GM20431 (cell line): ENCODE data around the gene ELN.
"Not testable (repeated sequence)": the region's sequence is repeated elsewhere in the genome, so short reads cannot be mapped to it uniquely, and the experiment has no call there.

Experiments used
- in situ Hi-C: fragments of 300-500 bp; cut with MseI, MboI; formaldehyde crosslinking; loops from one replicate; pipeline ENCODE4 v1.15.0; 2020; ENCODE audit warnings: low sequenced_read_pairs; ENCODE audit not compliant: unreplicated experiment

Gene ELN

DNA sequence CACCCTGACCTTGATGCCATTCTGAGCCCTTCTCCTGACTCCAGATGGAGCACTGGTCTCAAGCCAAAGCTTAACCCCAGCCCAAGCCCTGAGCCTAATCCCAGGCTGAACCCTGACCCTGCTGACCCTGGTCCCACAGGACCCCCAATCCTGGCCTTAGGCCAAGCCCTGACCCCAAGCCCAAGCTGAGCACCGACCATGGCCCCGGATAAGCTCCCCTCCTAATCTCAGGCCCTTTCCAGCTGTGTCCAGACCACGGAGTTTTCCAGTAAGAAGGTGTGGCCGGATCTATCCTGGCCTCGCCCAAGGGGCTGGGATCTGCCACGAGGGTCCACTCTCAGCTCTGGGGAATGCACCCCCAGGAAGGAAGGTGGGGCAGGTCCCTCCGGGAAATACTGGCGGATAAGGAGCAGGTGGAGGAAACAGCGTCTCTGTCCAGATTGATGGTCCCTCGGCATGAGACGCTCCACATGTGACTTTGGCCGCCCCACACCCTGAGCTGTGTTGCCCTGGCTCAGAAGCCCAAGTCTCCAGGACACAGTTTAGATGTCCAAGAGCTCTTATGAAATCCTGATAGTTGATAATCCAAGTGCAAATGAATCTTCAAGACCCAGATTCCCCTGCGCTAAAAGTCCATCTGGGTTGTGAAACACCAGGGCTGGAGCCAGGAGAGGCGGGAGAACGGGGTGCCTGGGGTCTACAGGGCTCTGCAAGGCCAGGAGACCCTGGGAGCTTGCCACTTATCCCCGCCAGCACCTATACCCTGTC is 10.4 kb downstream of the ELN start:
- in situ Hi-C loops = no loop called here

DNA sequence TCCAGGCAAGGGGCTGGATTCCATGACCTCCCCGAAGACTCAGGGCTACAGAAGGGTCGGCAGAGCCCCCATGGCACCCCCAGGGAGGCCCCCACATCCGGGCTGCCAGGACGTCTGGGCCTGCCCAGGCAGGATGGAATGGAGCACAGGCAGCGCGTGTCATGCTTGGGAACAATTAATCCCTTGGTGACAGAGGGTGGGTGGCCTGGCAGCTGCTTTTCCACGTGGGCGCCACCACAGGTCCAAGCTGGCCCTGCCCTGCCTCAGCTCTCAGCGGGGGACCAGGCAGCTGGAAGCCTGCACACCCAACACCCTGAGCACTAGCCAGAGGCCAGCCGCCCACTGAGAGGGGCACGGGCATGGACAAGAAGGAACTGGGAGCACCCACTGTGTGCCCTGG is 11.4 kb downstream of the ELN start:
- in situ Hi-C loops = no loop called here

DNA sequence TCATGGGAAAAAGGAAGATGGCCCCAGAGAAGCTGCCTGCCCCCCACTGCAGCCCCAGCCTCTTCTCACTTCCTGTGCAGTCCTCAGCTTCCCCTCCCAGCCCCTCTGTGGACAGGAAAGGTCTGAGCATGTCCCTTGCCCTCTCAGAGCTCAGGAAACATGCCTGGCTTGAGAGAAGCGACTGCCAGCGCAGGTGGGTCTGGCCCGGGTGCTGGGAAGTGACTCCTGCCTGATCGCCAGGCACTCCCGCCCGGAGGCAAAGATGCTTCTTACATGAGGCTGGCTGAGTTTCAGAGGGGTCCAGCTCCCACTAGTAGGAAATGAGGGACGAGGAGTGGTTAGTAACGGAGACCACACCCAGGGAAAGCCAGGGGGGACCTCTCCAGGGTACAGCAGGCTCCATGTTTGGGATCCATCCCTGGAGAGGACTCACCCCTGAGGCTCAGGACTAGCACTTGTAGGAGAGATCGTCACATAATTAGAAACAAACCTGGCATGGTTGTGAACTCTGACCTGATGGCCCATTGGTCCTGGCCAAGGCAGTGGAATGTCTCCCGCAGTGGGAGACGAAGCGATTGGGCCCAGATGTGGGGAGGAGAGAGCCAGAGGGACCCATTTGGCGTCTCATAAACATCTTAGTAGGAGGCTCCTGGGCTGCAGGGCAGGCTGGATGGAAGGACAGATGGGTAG is 12.3 kb downstream of the ELN start:
- in situ Hi-C loops = no loop called here

DNA sequence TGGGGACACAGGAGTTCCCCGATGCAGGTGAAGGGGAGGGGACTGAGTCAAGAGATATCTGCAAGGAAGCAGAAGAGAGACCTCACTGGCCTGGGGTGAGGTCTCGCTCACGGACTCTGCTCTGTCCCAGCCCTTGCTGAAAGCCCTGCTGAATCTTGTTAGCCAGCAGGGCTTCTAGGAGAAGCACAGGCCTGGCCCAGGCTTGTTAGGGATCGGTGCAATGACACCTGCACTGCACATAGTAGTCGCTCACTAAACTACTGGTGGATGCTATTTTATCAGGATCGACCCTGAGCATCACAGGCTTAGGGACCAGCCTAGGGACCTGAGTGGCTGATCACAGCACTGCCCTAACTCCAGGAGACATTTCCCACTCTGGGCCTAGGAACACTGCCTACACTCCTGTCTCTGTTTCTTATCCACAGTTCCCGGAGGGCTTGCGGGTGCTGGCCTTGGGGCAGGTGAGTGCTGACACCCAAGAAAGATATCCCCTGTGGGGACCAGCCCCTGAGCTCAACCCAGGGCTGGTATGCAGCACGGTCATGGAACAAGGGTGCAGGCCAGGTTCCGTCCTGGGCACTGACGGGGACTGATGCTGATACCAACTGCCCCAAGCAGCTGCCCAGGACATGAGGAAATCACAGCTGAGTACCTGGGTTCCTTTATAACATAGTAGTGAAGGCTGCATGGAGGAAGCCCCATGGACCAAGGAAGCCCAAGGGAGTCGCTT is 13.0 kb downstream of the ELN start:
- in situ Hi-C loops = no loop called here

DNA sequence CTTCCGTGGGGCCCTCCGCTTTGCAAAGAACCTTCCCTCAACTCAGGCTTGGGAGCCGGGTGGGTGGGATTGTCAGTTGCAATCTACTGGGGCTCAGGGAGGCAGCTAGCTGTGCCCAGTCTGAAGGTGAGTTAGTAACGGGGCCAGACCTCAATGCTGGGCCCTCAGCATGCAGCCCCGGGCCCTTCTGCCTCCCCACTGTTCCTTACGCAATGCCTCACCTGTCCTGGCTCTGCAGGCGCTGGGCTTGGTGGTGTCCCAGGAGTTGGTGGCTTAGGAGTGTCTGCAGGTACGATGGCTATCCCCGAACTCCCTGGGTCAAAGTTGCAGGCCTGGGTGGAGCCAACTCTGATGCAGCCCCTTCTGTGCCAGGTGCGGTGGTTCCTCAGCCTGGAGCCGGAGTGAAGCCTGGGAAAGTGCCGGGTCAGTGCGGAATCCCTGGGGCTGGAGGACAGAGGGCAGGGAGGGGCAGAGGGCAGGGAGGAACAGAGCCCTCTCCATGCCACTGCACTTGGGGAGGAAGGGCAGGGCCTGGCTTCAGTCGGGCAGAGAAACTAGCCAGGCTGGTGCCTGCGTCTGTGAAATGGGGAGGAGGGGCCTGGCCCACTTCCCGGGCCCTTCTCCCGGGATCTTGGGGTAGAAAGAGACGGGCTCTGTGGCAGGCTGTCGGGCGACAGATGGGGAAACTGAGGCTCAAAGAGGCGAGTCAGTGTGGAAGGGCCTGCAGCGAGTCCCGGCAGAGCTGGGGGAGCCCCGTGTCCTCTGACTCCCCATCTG is 15.0 kb downstream of the ELN start:
- in situ Hi-C loops = no loop called here

DNA sequence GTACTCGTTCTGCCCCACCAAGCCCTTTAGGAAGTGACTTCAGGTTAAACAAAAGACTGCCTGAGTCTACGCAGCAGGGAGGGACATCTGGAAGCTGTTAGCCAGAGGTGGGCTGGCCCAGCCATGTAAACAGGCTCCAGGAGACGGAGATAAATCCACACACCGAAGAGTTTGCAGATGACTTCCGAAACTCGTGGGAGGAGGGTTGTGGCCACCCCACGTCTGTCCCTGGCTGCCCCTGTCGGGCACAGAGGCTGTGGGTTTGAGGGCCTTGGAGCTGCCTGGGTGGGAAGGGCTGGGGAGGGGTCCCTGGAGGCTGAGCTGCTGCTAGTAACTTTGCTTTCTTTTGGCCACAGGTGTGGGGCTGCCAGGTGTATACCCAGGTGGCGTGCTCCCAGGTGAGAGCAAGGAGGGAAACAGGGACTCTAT is 15.6 kb downstream of the ELN start:
- in situ Hi-C loops = no loop called here

DNA sequence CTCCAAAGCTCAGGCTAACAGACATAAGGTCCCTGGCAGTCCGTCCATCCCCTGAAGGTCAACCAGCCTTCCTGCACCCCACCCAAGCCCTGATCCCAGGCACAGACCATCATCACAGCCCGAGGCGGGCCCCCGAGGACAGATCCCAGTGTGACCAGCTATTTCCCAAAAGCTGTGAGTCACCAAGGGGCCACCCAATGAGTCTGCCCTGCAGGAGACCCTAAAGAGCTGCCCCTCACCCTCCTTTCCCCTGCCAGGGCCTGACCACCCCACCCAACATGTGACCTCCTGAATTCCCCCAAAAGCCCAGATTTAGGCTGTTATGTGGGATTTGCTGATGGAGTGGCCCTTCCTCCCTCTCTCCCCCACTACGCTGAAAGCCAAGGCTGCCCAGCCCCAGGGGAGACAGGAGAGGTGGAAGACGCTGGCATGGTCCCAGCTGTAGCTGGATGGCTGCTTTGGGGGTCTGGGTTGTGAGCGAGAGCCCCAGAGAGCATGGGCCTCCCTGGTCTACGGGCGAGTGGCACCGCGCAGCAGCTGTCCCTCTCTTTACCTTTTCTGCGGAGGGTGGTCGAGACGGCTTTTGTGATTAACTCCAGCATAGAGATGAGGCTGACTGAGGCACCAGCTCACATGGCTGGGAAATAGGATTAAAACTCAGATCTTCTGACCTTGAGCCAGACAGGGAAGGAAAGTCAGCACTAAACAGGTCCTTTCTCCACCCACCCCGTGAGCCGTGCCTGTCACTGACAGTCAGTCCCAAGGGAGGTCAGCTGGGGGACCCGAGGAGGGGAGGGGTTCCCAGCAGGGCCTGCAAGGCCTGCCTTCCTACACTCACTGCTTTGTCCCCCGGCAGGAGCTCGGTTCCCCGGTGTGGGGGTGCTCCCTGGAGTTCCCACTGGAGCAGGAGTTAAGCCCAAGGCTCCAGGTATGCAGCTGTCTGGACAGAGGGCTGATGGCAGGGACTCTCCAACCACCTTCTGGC is 16.7 kb downstream of the ELN start:
- in situ Hi-C loops = no loop called here

DNA sequence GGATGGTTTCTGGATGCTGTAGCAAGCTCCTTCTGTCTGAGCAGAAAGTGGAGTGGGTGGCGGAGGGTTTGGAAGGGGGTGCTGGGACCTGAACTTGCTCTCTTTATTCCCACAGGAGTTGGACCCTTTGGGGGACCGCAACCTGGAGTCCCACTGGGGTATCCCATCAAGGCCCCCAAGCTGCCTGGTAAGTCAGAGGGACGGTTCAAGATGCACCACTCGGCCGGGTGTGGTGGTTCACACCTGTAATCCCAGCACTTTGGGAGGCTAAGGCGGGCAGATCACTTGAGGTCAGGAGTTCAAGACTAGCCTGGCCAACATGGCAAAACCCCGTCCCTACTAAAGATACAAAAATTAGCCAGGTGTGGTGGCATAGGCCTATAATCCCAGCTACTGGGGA is 18.6 kb downstream of the ELN start:
- in situ Hi-C loops = not testable (repeated sequence)

DNA sequence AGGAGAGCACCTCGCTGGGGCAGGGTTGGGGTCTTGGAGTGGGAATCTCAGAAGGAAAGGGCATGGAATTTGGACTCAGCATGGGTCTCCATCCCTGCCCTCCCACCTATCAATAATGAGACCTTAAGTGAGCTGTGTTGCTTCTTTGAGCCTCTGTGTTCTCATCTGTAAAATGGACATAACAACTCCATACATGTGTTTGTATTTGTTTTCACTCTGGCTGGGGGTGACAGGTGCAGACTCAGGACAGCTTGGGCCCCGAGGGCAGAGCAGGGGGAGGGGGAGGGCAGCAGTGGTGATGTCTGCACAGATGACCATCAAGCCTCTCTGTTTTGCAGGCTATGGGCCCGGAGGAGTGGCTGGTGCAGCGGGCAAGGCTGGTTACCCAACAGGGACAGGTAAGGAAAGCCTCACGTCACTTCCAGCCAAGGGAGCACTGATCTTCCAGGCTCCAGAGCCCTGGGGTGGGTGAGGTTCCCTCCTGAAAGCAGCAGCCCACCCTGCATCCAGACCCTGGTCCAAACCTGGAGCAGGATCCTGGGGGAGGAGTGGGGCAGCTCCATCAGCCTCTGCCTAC is 19.9 kb downstream of the ELN start:
- in situ Hi-C loops = no loop called here

DNA sequence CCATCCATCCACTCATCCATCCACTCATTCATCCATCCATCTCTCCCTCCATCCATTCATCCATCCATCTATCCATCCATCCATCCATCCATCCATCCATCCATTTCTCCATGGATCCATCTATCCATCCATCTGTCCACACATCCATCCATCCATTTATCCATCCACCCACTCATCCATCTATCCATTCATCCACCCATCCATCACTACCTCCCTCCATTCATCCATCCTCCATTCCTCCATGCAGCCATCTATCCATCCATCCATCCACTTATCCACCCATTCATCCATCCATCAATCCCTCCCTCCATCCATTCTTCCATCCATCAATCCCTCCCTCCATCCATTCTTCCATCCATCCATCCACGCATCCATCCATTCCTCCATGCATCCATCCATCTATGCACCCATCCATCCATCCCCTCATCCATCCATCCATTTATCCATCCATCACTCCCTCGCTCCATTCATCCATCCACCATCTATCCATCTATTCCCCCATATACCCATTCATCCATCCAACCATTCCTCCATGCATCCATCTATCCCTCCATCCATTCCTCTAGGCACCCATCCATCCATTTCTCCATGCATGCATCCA is 21.1 kb downstream of the ELN start:
- in situ Hi-C loops = no loop called here

DNA sequence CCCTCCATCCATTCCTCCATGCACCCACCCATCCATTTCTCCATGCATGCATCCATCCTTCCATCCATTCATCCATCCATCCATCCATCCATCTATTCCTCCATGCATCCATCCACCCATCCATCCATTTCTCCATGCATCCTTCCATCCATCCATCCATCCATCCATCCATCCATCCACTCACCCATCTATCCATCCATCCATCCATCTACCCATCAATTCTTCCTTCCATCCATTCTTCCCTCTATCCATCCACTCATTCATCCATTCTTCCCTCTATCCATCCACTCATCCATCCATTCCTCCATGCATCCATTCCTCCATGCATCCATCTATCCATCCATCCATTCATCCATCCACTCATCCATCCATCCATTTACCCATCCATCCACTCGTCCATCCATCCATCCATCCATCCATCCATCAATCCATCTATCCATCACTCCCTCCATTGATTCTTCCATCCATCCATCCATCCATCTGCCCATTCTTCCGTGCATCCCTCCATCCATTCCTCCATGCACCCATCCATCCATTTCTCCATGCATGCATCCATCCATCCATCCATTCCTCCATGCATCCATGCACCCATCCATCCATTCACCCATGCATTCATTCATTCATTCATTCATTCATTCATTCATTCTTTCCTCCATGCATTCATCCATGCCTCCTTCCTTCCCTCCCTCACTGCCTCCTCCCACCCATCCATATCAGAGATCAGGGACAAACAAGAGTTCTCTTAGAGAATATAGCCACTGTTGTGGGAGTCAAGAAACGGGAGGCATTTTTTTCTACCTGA is 22.2 kb downstream of the ELN start:
- in situ Hi-C loops = no loop called here

DNA sequence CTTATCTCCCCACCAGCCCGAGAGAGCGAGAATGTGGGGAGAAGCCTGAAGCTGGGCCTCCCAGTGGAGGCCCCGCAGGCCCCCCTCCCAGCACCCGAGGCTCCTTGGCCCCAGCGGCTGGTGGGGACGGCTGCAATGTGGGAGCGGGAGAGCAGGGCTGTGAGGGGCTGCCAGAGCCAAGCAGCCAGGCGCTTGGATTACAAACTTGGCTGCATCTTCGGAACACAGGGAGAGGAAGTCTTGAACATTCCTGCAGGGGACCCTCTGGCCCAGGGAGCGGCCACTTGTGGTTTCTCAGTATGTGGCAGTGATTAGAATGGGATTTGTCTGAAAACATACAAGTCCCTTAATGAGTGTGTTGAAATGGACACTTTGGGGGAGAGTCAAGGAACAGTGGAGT is 23.2 kb downstream of the ELN start:
- in situ Hi-C loops = no loop called here

DNA sequence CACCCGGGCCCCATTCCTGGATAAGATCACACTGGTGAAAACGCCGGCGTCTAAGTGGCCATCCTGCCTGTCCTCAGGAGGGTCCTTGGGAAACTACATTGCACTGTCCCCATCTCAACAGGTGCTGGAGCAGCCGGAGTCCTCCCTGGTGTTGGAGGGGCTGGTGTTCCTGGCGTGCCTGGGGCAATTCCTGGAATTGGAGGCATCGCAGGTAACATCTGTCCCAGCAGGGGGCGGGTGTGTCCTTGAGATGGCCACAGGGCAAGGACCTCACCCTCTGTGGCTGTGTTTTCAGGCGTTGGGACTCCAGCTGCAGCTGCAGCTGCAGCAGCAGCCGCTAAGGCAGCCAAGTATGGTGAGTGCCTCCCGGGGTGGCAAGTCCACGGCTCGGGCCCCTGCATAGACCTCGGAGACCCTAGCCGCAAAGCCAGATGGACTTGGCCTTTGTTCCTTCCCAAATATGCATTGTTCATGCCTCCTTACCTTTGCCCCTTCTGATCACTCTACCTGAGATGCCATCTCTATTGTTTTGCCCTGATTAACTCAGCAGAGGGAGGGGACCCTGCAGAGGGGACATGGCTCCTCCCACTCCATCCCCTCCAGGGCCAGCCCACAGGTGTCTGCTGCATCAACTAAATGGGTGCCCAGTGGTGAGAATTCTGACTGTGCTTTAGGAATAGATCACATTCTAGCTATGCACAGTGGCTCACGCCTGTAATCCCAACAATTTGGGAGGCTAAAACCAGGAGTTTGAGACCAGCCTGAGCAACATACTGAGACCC is 23.8 kb downstream of the ELN start:
- in situ Hi-C loops = no loop called here

DNA sequence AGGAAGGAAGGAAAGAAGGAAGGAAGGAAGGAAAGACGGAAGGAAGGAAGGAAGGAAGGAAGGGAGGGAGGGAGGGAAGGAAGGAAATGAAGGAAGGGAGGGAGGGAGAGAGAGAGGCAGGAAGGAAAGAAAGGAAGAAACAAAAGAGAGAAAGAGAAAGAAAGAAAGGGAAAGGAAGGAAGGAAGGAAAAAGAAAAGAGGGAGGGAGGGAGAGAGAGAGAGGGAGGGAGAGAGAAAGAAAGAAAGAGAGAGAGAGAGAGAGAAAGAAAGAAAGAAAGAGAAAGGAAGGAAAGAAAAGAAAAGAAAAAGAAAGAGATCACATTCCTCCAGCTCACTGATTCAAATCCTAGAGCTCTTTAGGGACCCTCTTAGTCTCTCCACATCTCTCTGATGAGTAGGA is 24.7 kb downstream of the ELN start:
- in situ Hi-C loops = no loop called here

DNA sequence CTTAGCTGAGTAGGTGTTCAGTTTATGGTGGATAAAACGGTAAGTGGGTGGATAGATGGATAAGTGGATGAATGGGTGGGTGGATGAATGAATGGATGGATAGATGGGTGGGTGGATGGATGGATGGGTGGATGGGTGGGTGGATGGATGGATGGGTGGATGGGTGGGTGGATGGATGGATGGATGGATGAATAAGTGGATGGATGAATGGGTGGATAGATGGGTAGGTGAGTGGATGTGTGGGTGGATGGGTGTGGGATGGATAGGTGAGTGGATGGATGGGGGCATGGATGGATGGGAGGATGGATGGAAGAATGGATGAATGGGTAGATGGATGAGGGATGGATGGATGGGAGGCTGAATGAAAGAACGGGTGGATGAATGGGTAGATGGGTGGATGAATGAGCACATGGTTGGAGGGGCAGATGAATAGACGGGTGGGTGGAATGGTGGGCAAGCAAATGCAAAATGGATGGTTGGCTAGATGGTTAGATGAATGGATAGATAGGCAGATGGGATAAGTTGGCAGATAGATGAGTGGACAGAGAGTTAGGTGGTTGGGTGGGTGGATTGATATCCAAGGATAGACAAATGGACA is 25.7 kb downstream of the ELN start:
- in situ Hi-C loops = no loop called here

DNA sequence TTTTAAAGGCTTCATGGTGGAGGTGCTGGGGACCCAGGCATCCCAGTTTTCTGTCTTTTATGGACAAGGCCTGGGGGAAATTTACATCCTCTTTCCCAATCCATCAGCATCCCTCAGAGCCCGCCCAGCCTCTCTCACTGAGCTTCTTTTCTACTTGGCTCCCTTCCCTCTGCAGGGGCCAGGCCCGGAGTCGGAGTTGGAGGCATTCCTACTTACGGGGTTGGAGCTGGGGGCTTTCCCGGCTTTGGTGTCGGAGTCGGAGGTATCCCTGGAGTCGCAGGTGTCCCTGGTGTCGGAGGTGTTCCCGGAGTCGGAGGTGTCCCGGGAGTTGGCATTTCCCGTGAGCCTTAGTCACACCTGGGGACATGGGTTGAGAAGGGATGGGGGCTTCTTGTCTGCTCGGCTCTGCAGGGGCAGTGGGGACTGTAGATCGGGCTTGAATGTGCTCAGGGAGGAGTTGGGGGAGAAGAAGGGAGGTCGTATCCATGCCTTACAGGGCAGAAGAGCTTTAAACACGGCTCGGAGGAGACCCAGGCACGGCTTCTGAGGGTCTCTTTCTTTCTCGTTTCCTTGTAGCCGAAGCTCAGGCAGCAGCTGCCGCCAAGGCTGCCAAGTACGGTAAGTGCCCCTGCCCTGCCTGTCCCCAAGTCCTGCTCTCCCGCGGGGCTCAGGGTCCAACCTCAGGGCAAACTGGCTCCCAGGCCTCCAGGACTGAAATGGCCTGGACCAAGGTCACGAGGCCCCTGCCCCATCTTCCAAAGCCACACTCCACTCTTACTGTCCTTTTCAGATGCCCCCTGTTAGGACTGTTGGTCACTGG is 28.3 kb downstream of the ELN start:
- in situ Hi-C loops = no loop called here
